COLO829 (cell line): ENCODE measurements around the gene CBFA2T2.

ENCODE experiments used
- DNase-seq: peaks from one replicate; pipeline ENCODE4 v3.0.0; 2012; ENCODE audit warnings: low spot score

The CBFA2T2 gene

GRCh38 chr20:33653218-33653899 is 163.5 kb downstream of the CBFA2T2 start:
- DNase-seq, result peak; percentile 79

- no peak for DNase-seq
These were observed 164.2 kb downstream of the CBFA2T2 start for GRCh38 chr20:33653900-33654596.

- no peak for DNase-seq
These were observed 164.8 kb downstream of the CBFA2T2 start for GRCh38 chr20:33654680-33655161.

- no peak for DNase-seq
These were observed 165.3 kb downstream of the CBFA2T2 start for GRCh38 chr20:33655164-33655563.

GRCh38 chr20:33656010-33656782 is 166.3 kb downstream of the CBFA2T2 start:
- DNase-seq, result no peak

- no peak for DNase-seq
These were observed 167.1 kb downstream of the CBFA2T2 start for GRCh38 chr20:33656783-33657703.

- DNase-seq, result no peak
These were observed 167.8 kb downstream of the CBFA2T2 start for GRCh38 chr20:33657704-33658095.

- no peak for DNase-seq
These were observed 168.6 kb downstream of the CBFA2T2 start for GRCh38 chr20:33658510-33658909.

GRCh38 chr20:33658929-33659328 is 169.0 kb downstream of the CBFA2T2 start:
- no peak for DNase-seq

GRCh38 chr20:33659341-33660034 is 169.6 kb downstream of the CBFA2T2 start:
- DNase-seq, result no peak

GRCh38 chr20:33660035-33660684 is 170.3 kb downstream of the CBFA2T2 start:
- DNase-seq, result no peak

GRCh38 chr20:33660685-33661058 is 170.8 kb downstream of the CBFA2T2 start:
- DNase-seq, result no peak

- DNase-seq, result no peak
These were observed 172.3 kb downstream of the CBFA2T2 start, which contains the start of gene C20orf144 for GRCh38 chr20:33662172-33662571. Gene C20orf144 (plus strand): TSS chr20:33662327. CDS start chr20:33662346, 19 bp downstream.

- peak; percentile 74 for DNase-seq
These were observed 173.5 kb downstream of the CBFA2T2 start for GRCh38 chr20:33663161-33664084.

- no peak for DNase-seq
These were observed 174.3 kb downstream of the CBFA2T2 start for GRCh38 chr20:33664085-33664761.

GRCh38 chr20:33664762-33665144 is 174.9 kb downstream of the CBFA2T2 start:
- DNase-seq, result no peak

- DNase-seq, result peak; percentile 96
These were observed 176.7 kb downstream of the CBFA2T2 start, which contains the start of gene ACTL10 for GRCh38 chr20:33666293-33667244. Gene ACTL10 (plus strand): TSS chr20:33666943. CDS start chr20:33667498, 555 bp downstream.
